NCI-H146 treated with DMSO at 0.1 percent for 48 hours (cell line): ENCODE results near the gene KRT38.
"Not testable (repeated sequence)": the region's sequence is repeated elsewhere in the genome, so short reads cannot be mapped to it uniquely, and the experiment has no call there.

ENCODE experiments used
- DNase-seq: peaks from one replicate; lab custom pipeline; 2025; ENCODE audit not compliant: unreplicated experiment; lab: John Stamatoyannopoulos, UW

Gene KRT38

GRCh38 chr17:41463746-41464145, 23.0 kb upstream of the KRT38 start:
- DNase-seq, result no peak

- no peak for DNase-seq
Measured at GRCh38 chr17:41462705-41463104, 21.9 kb upstream of the KRT38 start.

GRCh38 chr17:41457676-41458075, 16.9 kb upstream of the KRT38 start:
- no peak for DNase-seq

- no peak for DNase-seq
Measured at GRCh38 chr17:41456204-41456603, 15.4 kb upstream of the KRT38 start.

GRCh38 chr17:41455236-41455635, 14.5 kb upstream of the KRT38 start:
- DNase-seq, result no peak

GRCh38 chr17:41453066-41453465, 12.3 kb upstream of the KRT38 start:
- DNase-seq, result no peak

- DNase-seq, result no peak
Measured at GRCh38 chr17:41452281-41452680, 11.5 kb upstream of the KRT38 start.

- no peak for DNase-seq
Measured at GRCh38 chr17:41451154-41451728, 10.5 kb upstream of the KRT38 start.

- DNase-seq, result no peak
Measured at GRCh38 chr17:41449008-41449407, 8.2 kb upstream of the KRT38 start.

GRCh38 chr17:41448506-41448905, 7.7 kb upstream of the KRT38 start:
- DNase-seq, result no peak

GRCh38 chr17:41446806-41447205, 6.0 kb upstream of the KRT38 start:
- no peak for DNase-seq

- no peak for DNase-seq
Measured at GRCh38 chr17:41444640-41445039, 3.9 kb upstream of the KRT38 start.

- no peak for DNase-seq
Measured at GRCh38 chr17:41444186-41444585, 3.4 kb upstream of the KRT38 start.

- DNase-seq, result no peak
Measured at GRCh38 chr17:41442739-41443138, 2.0 kb upstream of the KRT38 start.

GRCh38 chr17:41439375-41439774, 1.4 kb downstream of the KRT38 start:
- no peak for DNase-seq

GRCh38 chr17:41437769-41438168, 3.0 kb downstream of the KRT38 start:
- DNase-seq, result no peak

GRCh38 chr17:41437254-41437653, 3.5 kb downstream of the KRT38 start:
- DNase-seq, result no peak

GRCh38 chr17:41434415-41434814, 6.4 kb downstream of the KRT38 start:
- no peak for DNase-seq

- DNase-seq, result no peak
Measured at GRCh38 chr17:41434005-41434404, 6.8 kb downstream of the KRT38 start.

GRCh38 chr17:41433586-41433985, 7.2 kb downstream of the KRT38 start:
- DNase-seq, result no peak

- DNase-seq, result not testable (repeated sequence)
Measured at GRCh38 chr17:41430376-41430775, 10.4 kb downstream of the KRT38 start.

- DNase-seq, result no peak
Measured at GRCh38 chr17:41429667-41430066, 11.1 kb downstream of the KRT38 start.

- DNase-seq, result no peak
Measured at GRCh38 chr17:41428591-41429291, 12.0 kb downstream of the KRT38 start.
